Stimulated activated naive CD8-positive, alpha-beta T cell treated with anti-CD3 and anti-CD28 coated beads, Interleukin-15, Interleukin-2, amounts not matched to agents 100 U/mL and 50 U/mL, for 24 hours (primary cell): ENCODE results near the gene TGFBR3.
"Not testable (repeated sequence)": the region's sequence is repeated elsewhere in the genome, so short reads cannot be mapped to it uniquely, and the experiment has no call there.

Experiments
- ATAC-seq: fragments of 150-1000 bp; cut with Tn5 transposase; one replicate; pipeline ENCODE4 v1.10.0; 2021
- DNase-seq: peaks from one replicate; pipeline ENCODE4 v3.0.0; 2021

TGFBR3 gene

DNA sequence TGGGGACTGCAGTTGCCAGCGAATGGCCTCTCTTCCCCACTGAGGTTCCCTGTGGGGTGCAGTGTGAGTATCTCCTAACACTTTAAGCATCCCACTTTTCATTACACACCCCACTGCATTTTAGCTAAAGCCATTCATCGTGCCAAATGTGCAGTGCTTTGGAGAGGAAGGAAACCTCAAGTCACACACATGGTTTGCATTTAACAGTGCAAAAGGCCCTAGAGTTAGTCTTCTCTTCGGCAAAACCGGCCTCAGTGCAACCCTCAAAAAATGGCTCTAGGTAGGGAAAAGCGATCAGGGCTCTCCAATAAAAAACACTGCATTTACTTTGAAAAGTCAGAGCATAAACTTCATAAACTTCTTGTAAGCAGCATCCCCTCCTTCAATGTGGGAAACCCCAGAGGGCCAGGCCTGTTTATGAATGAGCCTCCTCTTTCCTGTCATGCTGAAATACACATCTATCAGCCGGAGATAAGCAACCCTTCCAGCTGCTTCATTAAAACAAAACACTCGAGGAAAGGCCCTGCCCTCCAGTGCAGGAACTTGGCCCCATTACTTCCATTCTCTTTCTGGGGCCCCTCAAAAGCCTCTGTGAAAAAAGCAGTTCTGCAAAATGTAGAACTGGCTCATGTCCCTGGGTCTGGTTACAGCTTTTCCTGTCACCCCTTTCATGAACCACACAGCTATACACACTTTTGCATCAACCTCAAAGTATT, 201.3 kb downstream of the TGFBR3 start:
- ATAC-seq (peak; percentile 57), DNase-seq (no peak)

DNA sequence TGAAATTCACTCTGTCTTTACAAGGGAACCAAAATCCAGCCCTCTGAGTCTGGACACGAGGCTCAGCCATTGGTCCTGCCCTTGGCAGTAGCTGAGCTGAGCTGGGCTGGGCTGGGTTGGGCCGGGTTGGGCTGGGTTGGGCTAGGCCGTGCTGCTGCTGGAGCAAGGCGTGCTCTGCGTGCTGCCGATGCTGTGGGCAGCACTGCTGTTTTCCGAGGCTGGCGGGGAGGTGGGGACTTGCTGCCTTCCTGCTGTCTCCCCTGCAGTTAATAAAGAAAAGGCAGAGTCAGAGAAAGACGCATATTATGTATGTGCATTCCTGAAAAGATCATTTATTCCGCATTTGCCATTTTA, 202.4 kb downstream of the TGFBR3 start:
- ATAC-seq (no peak), DNase-seq (no peak)

DNA sequence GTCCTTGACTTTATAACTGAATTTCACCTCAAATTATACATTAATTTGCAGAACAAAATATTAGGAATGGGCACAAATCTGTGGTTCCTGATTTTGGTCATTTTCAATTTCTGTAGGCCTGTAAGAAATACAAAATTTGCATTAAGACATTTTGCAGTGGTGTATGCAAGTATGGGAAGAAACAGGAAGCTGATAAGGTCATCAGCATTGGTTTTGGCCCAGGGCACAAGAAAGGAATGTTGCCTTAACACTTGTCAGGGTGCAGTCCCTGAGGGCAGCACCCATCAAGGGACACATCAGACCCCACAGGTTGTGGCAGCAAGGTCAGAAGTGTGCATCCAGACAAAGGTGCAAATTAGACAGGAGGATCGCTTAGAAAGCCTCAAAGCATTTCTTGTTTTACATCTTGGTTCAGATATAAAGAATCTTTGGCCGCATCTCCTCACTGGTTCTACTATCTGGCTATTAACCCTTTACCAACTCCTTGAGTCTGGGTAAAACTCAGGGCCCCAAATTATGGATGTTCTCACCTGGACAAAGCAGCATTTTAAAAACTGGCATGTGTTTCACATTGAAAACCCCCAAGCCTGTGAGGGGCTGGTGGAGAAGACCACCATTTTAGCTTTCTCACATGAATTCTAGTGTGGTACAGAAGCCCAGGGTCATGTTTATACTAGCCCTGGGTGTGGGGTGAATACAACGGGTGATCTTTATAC, 202.9 kb downstream of the TGFBR3 start:
- DNase-seq (no peak), ATAC-seq (no peak)

DNA sequence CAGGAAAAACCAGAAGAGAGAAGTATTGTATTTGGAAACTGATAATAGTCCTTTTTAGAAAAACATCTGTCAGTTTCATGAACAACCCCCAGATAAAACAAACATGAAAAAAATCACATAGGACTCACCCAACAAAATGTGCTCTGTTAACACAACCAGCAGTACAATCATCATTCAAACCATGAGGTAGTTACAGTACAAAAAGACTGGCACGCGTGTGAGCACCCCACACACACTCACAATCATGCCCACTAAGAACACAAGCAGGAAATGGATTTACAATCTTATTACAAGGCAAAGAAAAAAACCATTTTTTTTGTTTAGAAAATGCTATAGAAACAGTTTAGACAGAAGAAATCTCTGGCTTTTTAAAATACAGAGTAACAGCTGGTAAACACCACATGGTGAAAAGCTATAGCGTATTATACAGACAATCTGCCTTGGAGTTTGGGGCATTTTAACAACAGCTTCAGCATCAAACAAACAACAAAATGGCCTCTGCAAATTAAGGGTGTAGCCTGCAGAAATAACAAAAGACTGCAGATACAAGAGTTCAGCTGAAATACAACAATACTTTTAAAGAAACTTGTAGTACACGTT, 205.3 kb downstream of the TGFBR3 start:
- DNase-seq, result no peak
- ATAC-seq, result no peak

DNA sequence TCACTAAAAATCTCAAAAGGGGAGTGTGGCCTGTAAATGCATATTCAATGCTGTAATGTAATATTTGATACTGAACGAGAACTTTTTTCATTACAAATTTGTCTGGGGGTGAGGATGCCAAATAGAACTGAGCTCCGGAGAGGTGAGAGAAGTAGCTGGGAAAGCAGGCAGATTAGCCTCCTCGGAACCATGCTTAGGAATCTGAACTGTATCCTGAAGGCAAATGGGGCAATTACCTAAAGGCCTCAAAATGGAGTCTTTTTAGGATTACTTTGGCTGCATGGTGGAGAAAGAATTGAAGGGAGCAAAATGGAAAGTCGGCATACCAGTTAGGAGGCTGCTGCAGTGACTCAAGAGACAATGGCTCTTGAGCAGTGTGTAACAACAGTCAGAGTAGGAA, 206.5 kb downstream of the TGFBR3 start:
- DNase-seq, result no peak

DNA sequence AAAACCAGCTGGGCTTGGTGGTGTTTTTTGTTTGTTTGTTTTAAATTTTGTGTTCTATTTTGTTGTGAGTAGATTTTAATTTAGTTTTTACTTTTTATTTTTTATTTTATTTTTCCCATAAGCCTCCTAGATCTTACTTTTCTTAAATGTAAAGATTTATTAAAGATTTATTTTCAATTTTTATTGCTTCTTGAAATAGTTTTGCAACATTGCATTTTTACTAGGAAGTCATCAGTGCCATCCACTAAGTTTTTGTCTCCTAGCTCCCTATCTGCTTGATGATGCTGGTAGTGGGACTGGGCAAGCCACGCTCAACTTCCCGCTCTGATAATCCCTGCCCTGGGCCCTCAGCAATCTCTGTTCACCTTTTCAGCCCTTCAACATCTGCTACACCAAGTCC, 209.9 kb downstream of the TGFBR3 start:
- no peak for DNase-seq
- no peak for ATAC-seq

More for the DNA sequence above, 206.5 kb downstream of the TGFBR3 start:
- ATAC-seq, result no peak

DNA sequence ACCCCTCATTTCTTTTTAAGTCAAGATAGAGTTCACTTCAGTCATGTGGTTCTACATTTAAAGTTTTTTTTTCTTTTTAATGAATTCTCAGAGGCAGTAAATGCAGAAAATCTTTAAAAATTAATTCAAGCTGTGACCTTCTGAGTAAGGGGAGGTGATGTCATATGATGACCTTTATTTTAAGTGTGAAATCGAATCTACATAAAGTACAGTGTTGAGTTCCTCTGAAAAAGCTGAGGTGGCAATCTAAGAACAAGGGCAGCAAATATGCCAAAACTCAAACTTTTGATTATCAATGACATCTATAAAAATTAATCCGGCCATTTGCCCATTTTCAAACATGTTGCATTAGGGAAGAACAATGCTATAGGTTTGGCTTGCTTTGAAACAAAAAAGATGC, 211.8 kb downstream of the TGFBR3 start:
- DNase-seq (no peak), ATAC-seq (peak; percentile 72)

DNA sequence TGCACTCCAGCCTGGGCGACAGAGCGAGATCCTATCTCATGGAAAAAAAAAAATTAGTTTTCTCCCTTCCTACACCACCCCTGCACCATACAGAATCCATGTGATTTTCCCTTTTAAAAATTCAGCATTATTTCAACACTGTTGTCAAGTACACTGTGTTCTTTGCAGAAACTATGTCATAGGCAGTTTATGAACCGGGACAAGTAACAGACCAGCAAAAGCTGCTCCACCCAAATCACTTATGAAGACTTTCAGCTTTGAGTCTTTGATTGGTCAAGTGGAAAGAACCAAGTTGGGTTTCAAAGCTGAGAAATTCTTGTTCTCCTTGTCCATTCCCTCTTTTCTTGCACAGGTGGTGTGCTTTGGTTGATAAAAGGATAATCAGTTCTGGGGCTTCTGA, 212.3 kb downstream of the TGFBR3 start:
- ATAC-seq, result no peak
- DNase-seq, result no peak

DNA sequence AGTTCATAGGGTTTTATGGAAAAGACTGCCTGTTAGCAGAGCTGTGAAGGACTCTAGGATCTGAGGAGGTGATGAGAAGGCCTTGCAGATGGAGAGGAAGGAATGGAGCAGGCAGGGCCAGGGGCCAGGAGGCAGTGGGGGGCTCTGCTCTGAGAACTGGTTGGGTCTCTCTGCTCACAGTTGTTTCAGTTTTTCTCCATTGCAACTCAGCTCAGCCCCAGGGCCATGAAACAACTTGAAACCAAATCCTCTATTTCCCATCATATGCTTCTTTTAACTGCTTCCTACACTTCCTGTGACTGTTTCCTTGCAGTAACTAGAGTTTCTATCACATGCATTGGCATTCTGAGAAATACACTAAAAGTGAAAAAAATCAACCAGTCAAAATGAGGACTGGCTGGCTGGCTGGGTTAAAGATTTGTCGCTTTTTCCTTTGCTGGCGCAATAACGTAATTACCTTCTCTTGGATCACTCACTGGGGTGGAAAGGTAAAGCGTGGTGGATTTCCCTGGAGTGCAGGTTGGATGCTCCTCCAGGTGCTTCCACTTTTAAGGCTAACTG, 213.3 kb downstream of the TGFBR3 start:
- ATAC-seq (peak; percentile 82), DNase-seq (peak; percentile 25)

DNA sequence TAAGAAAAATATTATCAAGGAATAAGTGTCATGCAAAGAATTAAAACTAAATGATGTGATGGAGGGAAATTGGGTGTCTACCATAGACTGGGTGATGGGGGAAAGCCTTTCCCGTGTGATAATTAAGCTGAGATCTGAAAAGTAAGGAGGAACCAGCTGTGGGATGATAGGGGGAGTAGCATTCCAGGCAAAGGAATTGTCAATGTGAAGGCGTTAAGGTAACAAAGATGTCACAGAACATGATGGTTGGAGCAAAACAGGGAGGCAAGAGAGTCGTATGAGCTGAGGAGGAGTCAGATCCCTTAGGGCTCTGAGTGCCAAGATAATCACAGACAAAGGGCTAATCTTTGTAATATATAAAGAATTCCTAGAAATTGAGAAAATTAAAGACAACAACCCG, 215.2 kb downstream of the TGFBR3 start:
- no peak for ATAC-seq

DNA sequence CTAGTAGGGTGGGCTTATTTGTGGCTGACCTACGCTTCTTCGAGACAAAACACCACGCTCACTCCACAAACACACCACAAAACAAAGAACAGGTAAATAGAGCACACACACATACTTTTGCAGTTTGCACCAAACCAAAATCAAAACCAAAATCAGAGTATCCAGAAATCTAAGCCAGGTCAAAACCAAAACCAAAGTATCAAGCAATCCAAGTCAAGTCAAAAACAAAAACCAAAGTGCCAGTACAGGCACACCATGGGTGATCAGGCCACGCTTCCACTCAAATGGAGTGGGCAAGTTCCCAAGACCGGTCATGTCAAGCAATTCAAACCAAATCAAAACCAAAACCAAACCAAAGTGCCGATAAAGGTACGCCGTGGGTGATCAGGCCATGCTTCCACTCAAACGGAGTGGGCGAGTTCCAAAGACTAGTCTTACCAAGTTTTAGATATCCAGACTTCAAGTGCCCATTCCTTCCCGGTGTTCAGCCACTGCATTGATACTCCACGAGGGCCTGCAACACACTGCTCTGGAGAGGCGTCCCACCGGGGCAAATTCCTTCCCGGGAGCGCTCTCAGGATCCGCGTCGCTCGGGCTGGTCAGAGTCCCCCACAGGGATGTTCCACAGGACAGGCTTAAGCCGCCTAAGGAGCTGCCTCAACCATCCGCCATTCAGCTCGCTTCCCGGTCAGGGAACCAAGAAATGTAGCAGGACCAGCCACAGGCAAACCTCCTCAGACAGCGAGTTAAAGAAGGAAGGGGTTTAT, 216.2 kb downstream of the TGFBR3 start:
- DNase-seq, result no peak
- no peak for ATAC-seq

More for the DNA sequence above, 215.2 kb downstream of the TGFBR3 start:
- no peak for DNase-seq

DNA sequence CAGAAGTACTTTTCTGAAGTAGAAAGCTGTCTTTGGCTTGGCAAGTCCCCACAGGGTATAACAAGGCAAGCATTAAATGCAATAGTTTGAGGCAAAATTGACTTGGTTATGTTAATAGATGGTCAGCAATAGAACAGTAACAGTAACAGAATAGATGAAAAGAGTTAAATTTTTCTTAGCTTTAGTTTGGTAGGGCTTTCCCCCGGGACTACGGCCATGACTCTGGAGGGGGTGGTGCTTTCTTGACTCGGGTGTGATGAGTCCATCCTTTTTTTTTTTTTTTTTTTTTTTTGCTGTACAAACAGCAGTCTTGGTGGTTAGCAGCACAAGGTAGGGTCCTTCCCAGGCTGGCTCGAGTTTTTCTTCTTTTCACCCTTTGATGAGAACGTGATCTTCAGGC, 219.3 kb downstream of the TGFBR3 start:
- not testable (repeated sequence) for DNase-seq, ATAC-seq

DNA sequence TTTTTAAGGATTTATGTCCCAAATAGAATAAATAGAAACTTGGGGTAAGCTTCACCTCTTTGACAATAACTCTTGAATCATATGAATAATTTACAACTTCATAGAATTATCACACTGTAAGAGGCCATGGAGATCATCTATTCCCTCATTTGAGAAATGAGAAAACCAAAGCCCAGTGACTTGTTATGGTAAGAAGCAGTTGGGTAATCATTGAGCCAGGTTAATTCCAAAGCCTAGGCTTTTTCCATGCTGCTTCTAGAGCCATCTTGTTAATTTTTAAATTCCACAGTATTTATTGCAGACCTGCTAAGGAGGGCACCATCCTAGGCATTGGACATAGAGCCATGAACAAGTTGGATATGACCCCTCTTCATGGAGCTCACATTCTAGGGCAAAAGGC, 224.8 kb downstream of the TGFBR3 start:
- ATAC-seq (no peak), DNase-seq (no peak)

DNA sequence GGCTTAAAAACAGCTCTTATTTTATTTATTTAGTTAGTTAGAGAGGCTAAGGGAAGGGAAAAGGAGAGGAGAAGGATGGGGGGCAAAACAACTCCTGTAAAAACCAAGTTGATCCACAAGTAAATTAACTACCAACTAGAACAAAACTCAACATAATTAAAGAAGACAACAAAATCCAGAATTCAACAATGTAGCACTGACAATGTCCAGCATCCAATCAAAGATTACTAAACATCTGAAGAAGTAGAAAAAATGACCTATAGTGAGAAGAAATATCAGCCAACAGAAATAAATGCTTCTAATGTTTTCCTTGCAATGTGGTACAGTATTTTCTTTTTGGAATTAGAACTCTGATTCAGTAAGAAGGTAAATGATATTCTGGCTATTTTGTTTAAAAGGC, 225.2 kb downstream of the TGFBR3 start:
- DNase-seq (no peak), ATAC-seq (no peak)

DNA sequence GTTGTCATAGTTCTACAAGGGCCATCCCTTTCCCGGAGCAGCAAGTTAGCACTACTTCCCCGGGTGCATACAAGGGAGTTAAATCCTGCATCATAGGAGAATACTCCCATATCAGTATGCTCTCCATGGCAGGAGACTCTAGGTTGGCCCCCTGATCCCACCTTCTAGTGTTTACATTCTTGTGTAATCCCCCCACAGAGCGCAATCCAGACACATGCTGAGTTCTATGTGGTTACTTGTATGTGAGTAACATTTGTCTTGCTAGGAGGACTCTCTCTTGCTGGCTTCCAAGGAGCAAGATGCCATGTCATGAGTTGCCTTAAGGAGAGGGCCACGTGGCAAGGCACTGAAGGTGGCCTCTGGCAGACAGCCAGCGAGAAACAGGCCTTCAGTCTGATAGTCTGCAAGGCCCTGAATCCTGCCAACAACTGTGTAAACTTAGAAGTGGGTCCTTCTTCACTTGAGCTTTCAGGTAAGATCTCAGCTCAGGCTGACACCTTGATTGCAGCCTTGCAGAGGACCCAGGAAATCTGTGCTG, 230.0 kb downstream of the TGFBR3 start:
- ATAC-seq (no peak), DNase-seq (no peak)

DNA sequence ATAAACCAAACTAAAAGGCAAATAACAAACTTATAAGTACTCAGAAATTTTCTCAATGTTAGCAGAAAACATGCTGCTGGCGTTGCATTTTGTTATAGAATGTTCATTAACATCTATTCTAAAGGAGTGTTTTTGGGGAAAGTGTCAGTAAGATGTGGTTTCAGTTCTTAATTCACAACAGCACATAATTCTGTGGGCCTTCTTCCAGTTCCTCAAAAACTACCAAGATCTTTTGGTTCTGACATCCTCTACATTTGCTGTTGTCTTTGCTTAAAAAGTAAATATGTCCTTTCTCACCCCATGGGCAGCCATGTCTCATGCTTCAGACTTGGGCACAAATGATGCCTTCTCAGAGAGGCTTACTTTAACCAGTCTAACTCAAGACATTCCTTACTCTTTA, 232.8 kb downstream of the TGFBR3 start:
- DNase-seq, result no peak

DNA sequence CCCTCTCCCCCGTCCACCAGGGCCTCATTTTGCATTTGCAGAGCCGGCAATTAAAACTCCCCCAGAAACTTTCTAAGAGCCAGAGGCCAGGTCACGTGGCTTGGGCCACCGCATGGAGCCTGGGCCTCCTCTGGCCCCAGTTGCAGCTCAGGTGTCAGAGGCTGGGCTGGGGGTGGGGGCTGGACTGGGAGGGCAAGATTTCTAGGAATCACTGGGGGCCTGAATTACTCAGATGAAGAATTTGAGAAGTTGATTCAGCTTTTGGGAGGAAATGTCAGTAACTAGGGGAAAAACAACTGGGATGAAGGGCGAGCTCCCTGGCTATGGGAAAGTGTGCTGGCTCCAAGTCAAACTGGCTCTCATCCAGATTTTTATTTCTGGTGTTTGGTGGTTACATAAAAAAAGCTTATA, 234.3 kb downstream of the TGFBR3 start:
- no peak for ATAC-seq
- DNase-seq, result no peak

More for the DNA sequence above, 232.8 kb downstream of the TGFBR3 start:
- ATAC-seq, result no peak

DNA sequence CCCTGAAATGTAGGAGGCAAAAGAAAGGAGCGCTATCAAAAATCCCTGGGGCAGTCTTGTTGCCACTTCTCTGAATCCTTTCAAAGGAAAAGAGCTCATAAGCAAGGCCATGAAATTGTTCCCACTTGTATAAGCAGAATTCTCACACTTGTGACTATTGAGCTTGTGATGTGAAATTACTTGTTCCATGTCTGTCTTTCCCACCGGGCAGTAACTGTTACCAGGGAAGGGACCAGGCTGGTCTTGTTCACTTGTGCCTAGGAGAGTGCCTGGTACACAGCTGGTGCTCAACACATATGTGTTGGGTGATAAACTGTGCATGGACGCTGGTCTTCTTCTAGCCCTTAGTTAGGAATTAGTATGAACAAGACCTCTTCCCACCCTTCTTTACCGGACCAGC, 234.7 kb downstream of the TGFBR3 start:
- no peak for DNase-seq
- no peak for ATAC-seq

DNA sequence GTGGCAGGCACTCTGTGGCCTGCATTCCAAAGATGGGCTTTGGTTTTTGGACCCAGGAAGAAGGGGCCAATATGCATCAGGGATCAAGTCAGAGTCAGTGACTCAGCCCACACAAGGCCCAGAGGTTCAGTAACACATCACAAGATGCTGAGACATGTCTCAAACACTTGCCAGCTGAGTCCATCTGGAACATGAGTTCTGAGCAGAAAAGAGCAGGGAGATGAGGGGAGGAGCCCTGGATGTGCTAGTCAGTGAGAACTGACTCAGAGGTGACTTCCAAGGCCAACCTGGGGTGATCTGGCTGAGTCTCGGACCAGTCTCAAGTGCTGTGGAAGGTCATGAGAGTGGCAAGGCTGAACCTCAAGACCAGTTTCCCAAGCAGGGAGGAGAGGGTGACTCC, 235.2 kb downstream of the TGFBR3 start:
- ATAC-seq (peak; percentile 40), DNase-seq (no peak)

DNA sequence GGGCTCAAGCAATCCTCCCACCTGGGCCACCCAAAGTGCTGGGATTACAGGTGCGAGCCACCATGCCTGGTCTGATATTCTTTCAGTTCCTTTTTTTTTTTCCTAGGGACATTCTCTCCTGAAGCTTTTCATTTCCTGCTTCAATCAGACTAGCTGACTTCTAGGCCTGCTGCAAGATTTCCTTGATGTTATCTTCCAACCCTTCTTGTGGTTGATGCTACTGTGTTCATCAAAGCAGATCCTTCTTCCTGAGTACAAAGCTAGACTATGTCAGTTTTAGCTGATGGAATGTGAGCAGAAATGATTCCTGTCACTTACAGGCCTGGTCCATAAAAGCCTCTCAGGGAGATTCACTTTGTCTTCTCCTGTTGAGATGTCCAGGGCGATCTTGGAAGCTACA, 238.9 kb downstream of the TGFBR3 start:
- ATAC-seq (no peak), DNase-seq (no peak)

DNA sequence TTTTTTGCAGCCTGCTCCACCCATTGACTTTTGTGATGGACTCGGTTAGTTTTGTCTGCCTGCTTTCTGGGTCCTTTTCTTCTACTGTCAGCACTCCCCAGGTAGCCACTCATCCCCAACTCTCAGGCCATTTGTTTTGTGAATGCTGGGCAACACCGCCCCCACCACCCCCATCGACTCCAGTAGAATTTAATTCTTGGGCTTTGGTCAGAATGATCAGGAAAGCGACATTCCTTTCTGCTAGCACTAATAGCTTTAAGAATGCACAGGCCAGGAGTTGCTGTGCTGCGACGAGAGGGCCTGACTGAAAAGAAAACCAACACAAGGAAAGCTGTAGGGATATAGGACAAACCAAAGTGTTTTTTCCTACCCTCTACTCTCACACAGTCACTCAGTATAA, 240.9 kb downstream of the TGFBR3 start:
- ATAC-seq (no peak), DNase-seq (no peak)

DNA sequence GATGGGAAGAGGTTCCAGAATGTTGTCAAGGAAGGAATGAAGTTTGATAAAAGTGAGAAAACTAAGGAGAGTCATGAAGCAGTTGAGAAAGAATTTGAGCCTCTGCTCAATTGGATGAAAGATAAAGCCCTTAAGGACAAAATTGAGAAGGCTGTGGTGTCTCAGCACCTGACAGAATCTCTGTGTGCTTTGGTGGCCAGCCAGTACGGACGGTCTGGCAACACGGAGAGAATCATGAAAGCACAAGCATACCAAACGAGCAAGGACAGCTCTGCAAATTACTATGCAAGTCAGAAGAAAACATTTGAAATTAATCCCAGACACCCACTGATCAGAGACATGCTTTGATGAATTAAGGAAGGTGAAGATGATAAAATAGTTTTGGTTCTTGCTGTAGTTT, 242.5 kb downstream of the TGFBR3 start:
- DNase-seq, result no peak
- ATAC-seq, result no peak
